ENCODE data around the gene RBFOX2.
"Not testable (repeated sequence)": the region's sequence is repeated elsewhere in the genome, so short reads cannot be mapped to it uniquely, and the experiment has no call there.

Gene RBFOX2

DNA sequence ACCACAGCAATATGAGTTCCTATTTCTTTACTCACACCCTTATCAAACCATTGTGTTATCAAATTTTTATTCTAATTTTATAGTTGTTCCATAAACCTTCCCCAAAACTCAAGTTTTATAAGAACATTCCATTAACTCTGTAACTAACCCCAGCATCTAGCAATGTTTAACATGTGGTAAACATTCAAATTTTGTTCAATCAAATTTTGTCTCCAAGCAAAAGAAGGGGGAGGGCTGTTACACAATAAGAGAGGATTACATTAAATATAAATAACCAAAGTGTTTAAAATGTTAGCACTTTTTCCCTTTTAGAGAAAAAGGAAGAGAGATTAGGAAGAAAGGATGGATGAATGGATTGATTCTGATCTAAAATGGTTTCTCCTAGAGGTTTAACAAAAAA lies 20.5 kb downstream of the RBFOX2 start:
- DNase-seq: no peak

DNA sequence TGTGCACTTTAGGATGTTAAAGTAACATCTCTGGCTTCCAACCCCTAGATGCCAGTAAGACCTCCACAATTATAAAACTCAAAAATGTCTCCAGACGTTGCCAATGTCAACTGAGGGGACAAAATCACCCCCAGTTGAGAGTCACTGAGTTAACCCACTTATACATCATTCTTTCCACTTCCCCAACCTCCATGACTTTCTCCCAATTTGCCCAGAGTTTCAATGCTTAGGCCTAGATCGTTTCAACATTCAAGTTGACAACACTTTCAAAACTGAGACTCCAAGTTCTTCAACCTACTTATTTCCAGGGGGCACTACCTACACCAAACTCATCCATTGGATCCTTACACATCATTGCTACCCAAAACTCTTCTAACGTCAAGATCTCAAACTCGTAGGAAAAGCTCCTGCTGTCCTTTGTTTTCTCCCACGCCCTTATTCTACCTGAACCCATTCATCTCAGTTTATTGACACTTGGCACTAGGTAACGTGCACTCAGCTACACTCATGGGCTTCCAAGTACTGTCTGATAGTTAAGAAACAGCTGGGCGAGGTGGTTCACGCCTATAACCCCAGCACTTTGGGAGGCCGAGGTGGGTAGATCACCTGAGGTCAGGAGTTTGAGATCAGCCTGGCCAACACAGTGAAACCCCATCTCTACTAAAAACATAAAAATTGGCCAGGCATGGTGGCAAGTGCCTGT lies 24.5 kb downstream of the RBFOX2 start:
- no peak for DNase-seq

DNA sequence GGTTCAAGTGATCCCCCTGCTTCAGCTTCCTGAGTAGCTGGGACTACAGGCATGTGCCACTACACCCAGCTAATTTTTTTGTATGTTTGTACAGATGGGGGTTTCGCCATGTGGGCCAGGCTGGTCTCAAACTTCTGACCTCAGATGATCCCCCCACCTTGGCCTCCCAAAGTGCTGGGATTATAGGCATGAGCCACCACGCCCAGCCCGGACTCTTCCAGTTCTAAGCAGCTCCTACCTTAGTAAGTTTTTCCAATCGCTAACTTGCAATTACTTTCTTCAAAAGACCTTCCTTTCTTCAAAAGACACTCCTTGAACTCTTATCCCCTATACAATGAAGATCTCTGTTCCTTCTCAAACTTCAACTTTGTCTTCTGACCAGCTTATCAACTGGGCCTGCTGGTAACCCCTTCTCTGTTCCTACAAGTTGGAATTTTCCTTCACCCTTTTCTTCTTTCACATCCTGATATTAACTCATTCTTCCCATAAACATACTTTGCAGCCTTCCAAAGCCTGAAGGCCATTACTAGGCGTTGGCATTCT lies 25.8 kb downstream of the RBFOX2 start:
- DNase-seq: no peak

DNA sequence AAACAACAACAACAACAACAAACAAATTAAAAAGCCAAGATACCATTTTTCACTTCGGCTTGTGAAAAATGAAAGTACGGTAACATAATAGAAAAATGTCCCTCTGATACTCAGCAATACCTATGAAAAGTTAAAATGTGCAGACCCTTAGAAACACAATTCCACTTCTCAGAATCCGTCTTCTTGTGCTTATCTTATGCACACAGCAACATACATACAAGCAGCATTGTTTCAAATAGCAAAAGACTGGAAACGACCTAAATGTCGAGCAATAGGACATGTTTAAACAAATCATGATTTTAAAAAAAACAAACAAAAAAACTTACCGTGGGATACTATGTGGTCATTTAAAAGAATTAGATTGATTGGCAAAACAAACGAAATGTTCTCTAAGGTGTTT lies 26.5 kb downstream of the RBFOX2 start:
- DNase-seq: no peak

DNA sequence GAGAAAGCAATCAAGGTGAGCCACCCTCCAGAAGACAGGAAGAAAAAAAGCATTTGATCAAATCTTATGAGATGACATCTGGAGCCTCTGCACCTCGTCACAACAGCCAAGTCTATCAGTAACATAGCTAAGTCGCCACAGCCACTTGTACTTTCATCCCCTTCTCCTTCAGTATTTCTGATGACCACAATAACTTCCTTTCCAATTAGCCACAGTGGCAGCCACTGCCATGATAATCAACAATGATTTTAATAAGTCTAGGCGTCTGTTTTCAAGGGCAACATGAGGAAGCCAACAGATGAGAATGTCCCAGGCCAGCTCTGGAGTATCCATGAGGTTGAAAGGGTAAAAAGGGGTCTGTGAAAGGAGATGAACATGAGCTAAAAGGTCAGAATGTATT lies 29.9 kb downstream of the RBFOX2 start:
- no peak for DNase-seq

DNA sequence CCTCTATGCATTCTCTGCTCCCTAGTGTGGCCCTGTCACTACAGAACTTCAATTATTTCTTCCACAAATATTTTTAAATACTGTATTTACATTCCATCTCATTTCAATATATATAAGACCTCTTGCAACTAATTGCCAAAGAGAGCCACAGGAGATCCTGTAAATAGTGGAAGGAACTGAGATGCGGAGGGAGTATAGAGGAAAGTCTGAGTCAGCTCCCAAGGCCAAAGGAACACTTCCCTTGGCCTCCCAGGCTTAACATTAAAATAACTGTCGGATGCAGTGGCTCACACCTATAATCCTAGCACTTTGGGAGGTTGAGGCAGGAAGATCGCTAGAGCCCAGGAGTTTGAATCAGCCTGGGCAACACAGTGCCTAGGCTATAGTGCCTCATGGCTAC lies 31.2 kb downstream of the RBFOX2 start:
- DNase-seq: no peak

DNA sequence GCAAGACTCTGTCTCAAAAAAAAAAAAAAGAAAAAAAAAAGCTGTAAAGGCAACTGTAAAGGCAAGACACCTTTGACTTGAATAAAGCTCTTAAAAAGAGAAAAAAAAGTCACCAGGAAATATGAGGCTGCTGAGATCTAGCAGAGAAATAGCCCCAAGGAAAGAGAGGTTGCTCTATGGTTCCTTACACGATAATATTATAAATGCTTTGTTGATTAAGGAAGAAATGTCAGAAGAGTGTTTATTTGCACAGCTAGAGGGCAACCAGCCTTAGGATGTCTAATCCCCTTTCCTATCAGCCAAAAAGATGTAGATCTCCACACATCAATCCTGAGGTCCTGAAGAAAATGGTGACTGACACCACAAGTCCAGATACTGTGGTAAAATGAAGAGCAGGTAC lies 32.0 kb downstream of the RBFOX2 start:
- DNase-seq: no peak

DNA sequence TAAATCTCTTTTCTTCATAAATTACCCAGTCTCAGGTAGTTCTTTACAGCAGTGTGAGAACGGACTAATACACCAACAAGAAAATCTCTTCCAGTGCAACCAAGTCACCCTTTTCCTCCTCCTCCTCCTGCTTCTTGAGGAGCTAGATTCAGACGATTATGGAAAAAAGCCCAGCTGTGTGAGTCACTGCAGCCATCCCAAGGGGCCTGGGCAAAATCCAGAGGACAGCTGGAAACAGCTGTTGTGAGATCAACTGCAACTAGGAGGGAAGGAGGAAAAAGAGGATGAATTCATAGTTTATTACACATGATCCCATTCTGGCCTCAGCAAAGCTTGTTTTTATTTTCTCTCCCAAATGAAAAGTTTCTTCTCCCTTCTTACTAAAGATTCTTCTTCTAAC lies 32.9 kb downstream of the RBFOX2 start:
- DNase-seq: peak in 1 of 2 experiments; percentile 23

DNA sequence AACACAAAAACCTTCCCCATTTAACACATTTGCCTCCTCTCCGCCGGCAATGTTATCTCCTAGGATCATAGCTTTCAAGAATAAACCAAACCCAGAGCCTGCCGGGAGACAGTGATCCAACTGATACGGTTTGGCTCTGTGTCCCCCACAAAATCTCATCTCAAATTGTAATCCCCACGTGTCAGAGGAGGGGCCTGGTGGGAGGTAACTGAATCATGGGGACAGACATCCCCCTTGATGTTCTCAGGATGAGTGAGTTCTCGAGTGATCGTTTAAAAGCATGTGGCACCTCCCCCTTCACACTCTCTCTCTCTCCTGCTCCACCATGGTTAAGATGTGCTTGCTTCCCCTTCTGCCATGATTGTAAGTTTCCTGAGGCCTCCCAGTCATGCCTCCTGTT lies 33.3 kb downstream of the RBFOX2 start:
- DNase-seq: peak in 1 of 2 experiments; percentile 23

DNA sequence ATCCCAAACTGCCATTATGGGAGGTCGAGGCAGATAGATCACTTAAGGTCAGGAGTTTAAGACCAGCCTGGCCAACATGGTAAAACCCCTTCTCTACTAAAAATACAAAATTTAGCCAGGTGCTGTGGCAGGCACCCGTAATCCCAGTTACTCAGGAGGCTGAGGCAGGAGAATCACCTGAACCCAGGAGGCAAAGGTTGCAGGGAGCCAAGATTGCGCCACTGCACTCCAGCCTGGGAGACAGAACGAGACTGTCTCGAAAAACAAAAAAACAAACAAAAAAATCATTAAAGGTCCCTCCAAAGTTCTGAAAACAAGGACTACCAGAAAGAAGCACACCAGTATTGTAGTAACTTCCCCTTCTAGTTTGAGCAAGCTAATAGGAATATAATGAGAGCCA lies 34.9 kb downstream of the RBFOX2 start:
- DNase-seq: not testable (repeated sequence)

DNA sequence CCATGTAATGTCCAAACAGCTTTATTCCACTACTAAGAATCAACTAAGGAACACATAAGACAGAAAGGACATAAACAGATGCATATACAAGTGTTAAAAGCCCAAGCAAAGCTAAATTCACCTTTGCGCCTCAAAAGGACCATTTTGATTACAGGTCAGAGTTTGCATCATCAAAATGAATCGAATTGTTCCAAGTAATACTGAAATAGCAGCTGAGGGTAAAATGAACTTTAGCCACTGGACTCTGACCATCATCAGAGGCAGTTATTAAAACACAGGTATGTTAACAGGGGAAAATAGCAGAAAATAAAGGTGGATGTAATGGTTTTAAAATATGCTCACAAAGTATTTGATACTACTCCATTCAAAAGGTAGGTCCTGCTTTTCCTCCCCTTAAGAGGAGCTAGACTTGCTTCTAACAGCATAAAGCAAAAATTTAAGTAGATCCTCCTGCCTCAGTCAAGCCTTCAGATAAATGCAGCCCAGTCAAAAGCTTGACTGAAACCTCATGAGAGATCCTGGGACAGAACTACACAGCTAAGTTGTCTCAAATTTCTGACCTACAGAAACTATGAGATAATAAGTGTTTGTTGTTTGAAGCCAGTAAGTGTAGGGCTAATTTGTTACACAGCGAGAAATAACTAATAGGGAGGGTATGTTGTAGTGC lies 35.4 kb downstream of the RBFOX2 start:
- no peak for DNase-seq

DNA sequence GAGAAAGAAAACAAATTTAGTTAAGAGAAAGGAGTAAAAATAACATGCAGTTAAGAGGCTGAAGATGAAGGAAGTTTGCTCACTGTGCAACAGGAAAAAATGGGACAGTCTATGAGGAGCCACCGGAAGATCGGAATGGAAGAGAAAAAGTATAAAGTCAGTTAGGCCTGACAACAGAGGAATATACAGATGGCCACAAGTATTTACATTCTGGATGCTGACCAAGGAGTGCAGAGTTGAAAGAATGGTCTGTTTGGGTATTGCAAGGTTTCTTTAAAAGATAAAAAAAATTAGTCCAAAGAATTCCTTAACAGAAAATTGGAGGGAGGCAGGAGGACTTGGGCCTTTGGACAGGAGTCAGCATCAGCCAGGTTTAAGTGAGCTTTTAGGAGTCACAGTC lies 37.5 kb downstream of the RBFOX2 start:
- DNase-seq: no peak

DNA sequence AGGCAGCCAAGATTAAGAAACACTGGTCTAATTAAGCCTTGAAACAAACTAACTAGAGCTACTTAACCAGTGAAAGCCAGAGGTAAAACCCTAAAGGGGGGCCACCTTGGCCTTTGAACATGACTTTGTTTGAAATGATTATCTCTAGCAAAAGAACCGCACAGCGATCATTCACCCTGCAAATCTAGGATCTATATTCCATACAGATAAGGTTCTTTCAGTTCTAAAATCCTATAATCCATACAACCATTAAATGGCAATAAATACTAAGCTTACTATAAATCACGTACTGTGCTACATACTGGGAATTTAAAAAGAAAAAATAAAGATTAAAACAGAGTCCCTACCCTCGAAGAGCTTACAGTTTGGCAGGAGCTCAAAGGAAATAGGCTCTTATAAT lies 40.6 kb downstream of the RBFOX2 start:
- DNase-seq: peak in 1 of 2 experiments; percentile 67

DNA sequence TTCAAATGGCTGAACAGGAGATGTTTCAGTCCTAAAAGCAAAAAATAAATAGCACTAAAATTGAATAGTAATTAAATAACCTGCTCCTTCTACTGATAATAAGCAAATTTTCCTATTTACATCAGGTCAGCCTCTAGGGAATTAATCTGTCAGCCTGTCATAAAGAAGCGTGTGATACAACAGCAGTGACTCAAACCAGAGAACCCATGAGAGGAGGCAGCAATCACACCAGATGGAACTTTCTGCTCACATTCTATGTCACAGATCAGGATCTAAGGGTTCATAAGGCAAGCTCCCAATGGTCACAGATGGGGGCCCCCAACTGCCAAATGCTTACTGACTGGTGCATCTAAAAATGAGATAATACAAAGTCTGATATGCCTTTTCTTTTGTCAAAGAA lies 41.1 kb downstream of the RBFOX2 start:
- peak; percentile 57 to 91 for DNase-seq

DNA sequence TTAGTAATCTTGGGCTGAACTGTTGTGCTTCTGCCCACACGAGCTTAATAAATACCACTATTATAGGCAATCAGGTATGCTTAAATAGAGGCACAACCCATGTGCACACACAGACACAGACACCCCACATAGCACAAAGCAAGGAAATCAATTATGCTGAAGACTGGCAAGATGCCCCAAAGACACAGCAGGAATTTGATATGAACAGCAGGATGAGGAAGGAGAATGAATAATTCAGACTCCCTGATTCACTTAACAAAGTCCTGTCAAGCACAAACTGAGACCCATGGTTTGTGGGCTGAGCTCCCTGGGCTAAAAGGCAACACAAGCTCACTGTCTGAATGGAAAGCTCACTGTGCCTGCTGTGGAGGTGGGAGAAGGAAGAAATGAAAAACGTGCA lies 42.5 kb downstream of the RBFOX2 start:
- no peak for DNase-seq

DNA sequence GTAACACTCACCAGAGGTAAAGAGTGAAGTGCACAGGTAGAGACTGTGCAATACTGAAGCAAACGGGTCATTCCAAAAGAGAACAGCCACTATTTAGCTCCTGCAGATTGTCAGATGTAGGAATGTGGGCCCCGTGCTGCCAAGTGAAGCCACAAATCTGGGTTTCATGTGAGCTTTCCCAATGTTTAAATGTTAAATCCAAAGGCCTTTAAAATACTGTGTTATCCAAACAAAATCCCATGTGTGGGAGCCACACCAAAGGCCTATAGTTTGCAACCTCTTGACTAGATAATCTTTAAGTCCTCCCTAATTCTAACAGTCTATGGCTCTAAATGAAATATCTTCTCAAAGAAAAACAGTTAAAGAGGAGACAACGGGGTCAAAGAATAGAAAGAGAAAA lies 43.3 kb downstream of the RBFOX2 start:
- DNase-seq: no peak

DNA sequence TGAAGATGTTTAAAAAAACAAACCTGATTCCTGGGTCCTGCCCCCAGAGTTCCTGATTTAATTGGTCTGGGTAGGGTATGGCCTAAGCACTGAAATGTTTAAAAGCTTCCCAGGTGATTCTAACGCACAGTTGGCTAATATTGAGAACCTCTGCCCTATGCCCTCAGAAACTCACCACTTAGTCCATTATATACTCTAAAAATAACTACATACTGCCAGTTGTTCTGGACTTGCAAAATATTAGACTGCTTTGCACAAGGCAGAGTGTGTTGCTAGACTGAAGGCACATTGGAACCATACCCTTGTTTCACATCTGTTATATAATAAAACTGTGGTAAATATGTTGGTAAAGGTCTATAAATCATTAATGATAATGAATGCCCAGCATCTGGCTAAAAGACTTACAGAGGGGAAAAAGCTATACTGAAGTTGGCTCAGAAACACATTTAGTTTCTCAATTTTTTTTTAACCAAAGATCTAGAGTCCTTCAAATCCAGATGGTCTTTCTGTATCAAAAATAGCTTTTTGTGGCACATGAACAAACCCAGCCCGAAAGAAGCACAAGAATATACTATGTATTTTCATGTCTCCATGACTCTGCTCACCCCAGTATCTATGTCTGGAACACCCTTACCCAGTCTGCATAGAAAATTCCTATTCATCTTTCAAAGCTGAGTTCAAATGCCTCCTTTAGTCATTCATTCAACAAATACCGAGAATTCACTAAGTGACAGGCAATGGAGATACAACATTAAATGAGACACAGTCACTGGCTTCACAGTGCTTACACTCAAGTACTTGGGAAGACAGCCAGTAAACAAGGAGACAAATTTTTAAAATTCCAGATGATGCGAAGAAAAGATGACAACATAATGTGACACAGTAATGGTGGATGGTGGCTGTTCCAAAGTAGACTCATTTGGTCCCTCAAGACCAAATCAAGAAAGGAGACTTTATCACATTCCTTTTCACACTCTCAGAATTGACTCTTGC lies 44.1 kb downstream of the RBFOX2 start:
- no peak for DNase-seq

DNA sequence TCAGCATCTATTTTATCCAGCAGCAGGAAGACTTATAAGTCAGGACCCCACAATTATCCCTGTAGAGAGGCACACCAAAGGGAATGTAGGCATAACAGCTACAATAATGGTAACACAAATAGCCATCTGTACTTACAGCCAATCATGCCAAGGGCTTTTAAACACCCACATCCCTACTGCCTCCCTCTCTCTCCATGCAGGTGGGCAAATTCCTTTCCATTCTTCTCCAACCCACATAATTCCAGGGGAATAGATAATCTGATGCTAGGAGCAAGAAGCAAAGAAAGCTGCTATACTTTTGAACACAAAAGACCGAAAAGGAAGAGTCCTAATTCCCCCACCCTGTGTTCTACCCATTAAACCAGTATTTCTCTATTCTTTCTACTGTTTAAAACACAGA lies 46.7 kb downstream of the RBFOX2 start:
- no peak for DNase-seq

DNA sequence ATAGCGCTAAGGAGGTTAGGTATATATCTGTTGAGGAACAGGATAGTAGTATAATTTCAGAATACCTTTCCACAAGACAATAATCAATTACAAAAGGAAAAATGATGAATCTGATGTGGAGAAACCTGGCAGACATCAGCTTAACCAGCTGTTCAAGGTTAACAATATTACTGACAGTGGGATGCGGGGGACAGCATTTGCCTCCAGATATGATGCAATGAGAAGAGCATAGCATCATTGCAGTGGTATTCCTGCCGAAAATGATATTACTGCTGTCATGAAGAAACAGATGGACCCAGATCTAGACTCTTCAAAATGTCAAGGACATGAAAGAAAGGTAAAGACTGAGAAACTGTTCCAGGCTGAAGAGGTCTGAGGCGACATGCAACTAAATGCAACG lies 49.7 kb downstream of the RBFOX2 start:
- no peak for DNase-seq

DNA sequence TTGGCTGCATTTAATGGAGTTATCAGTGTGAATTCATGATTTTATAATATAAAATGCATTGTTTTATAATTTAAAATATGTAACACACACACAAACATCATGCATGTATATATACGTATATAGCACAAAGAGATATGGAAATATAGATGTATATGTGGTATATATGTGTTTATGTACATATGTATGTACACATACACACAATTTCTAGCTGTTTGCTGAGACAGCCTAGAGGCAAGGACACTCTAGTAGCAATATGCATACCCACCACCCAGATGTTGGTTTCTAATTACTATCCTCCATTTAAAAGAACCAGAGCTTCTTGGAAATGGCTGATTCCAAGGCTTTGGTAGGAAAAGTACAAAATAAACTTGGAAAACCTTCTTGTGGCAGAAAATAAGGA lies 50.4 kb downstream of the RBFOX2 start:
- no peak for DNase-seq

DNA sequence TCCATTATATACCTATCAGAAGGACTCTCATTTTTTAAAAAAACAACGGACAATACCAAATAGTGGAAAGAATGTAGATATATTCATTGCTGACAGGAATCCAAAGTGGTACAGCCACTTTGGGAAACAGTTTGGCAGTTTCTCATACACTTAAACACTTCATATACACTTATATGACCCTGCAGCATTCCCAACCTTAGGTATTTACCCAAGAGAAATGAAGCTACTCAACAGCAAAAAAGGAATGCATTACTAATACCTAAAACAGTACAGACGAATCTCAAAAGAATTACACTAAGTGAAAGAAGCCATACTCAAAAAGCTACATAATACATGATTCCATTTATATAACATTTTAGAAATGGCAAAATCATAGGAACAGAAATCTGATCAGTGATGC lies 51.5 kb downstream of the RBFOX2 start:
- DNase-seq: no peak

DNA sequence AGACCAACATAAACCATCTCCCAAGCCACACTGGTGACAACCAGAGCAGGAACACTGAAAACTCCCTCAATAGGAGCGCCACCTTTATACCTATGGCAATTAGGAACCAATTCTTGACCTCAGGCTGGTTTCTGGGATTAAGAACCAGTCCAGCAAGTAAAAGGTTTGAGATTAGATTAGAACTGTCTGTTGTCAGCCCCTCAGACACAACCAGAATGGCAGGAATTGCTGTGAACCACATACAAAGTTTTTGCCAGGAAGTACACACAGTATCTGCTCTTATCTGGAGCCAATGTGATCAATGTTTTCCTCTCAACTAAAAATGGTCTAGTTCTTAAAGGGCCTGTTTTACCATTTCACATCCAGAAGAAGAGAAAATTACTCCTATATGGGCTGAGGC lies 55.2 kb downstream of the RBFOX2 start:
- DNase-seq: no peak

DNA sequence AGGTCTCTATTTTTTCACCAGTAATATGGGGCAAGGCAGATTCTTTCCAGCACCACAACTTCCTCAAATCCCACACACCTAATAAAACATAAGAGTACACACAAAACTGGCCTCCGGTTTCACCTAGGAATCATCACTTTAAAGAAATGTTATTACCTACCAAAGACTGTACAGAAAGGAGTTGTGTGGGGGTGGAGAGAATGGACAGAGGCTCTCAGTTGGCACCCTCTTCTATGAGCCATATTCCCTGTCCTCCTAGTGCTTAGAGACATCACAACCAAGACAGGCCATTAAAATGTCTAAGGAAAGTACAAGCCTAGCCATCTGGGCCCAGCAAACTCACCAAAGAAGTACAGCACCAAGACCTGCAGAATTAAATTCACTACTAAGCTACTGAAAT lies 56.1 kb downstream of the RBFOX2 start:
- DNase-seq: no peak
